ENCODE measurements around the gene SETX.

SETX gene

DNA sequence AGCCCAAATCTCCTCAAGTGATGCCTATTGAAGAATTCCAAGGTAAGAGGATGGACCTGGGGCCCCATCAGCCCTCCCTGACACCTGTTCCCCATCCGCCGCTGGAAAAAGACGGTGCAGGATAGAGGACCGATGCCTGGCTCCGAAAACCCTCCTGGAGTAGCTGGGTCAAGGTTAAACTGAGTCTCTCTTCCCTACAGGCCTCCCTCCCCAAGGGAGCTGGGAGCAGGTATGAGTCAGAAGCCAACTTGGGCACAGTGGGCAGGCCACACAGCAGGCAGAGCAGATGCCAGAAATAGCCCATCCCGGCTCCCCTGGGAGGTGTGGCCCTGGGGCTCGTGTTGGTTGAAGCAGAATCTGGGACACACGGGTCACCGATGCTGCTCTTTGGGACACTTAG is 117.3 kb downstream of the SETX start:
- H3K4me3 ChIP-seq (ENCODE audit: low read length): no peak overlapping the region
- DNase-seq (ENCODE audit: low read depth): no peak
- TF ChIP-seq, protein P1, sequence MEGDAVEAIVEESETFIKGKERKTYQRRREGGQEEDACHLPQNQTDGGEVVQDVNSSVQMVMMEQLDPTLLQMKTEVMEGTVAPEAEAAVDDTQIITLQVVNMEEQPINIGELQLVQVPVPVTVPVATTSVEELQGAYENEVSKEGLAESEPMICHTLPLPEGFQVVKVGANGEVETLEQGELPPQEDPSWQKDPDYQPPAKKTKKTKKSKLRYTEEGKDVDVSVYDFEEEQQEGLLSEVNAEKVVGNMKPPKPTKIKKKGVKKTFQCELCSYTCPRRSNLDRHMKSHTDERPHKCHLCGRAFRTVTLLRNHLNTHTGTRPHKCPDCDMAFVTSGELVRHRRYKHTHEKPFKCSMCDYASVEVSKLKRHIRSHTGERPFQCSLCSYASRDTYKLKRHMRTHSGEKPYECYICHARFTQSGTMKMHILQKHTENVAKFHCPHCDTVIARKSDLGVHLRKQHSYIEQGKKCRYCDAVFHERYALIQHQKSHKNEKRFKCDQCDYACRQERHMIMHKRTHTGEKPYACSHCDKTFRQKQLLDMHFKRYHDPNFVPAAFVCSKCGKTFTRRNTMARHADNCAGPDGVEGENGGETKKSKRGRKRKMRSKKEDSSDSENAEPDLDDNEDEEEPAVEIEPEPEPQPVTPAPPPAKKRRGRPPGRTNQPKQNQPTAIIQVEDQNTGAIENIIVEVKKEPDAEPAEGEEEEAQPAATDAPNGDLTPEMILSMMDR (IDR thresholded peaks at IDR 0.05; ENCODE audit: insufficient read depth, low read depth, low read length, missing control alignments): no peak

DNA sequence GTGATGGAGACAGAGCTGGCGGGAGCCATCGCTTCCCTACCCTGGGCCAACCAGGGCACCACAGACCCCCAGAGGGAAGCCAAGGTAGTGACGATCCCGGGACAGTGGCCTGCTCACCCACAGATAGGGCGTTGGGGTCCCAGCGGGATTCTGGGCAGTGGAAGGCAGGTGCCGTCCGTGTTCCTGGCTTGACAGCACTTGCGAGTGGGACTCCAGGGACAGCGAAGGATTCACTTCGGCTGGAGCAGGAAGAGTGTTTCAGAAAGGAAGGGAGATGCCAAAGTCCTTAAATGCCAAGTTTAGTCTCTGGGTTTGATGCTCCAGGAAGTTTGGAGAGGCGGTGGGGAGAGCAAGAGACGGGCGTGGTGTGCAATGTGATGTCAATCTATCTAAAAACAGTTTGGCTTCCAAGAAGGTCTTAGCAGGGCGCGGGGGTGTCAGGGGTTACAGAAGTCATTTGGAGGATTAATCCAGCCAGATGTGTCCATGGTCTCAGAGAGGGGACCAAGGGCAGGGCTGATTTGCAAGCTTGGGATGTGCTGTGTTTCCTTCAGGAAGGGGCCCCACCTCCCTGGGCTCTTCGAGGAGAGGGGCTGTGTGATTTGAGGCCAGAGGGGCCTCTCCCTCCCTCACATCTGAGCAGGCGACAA is 118.0 kb downstream of the SETX start:
- TF ChIP-seq, protein P1 (IDR thresholded peaks at IDR 0.05; ENCODE audit: insufficient read depth, low read depth, low read length, missing control alignments): no peak
- no peak for DNase-seq (ENCODE audit: low read depth)
- H3K4me3 ChIP-seq (ENCODE audit: low read length): no peak overlapping the region

DNA sequence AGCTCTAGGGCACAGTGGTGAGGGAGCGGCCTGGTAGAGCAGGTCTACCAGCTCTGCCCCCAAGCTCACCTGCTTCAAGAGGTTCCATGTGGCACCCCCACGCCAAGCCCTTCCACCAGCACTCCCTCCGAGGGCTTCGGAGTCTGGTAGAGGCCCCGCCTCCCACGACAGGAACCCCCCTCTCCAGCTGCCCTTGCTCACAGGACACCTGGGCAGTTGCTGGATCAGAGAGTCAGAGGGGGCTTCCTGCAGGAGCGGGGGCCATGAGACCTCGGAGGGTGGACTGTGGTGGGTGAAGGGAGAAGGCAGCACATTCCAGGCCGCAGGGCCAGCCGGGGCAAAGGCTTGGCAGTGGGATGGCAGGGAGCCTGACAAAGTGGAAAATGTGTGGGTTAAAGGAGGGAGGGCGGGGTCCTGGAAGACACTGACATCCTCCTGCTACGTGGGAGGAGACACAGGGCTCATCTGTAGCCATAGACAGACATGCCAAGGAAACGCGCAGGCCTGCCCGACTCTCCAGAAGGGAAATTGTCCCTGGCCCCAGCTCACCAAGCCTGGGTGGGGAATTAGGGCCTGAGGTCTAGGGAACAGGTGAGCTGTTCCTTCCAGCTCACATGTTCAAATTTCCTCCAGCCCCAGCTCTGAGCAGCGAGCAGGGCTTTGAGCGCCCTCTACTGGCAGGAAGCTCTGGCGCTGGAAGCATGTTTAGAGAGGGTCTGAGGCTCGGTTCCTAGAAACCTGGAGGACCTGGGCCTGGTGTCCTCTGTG is 118.7 kb downstream of the SETX start:
- DNase-seq (ENCODE audit: low read depth): peak; percentile 75
- H3K4me3 ChIP-seq (ENCODE audit: low read length): no peak overlapping the region
- TF ChIP-seq, protein P1 (IDR thresholded peaks at IDR 0.05; ENCODE audit: insufficient read depth, low read depth, low read length, missing control alignments): peak; percentile 97

DNA sequence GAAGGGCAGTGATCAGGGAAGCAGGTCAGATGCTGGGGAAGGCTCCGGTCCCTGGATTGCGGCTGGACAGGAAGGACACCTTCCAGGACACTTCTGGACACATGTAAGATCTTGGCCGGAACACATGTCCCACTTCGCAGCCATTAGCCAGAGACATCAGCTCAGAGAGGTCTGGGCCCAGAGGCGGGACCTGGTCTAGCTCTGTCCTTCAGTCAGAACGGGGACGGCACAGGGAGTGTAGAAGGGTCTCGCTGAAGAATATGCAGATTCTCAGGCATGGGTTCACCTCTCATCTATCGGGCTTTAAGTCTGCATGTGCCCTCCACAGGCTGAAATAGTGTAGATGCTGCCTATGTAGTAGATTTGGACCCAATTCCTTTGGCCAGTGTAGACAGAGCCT is 119.7 kb downstream of the SETX start:
- DNase-seq (ENCODE audit: low read depth): no peak
- no peak overlapping the region for H3K4me3 ChIP-seq (ENCODE audit: low read length)

DNA sequence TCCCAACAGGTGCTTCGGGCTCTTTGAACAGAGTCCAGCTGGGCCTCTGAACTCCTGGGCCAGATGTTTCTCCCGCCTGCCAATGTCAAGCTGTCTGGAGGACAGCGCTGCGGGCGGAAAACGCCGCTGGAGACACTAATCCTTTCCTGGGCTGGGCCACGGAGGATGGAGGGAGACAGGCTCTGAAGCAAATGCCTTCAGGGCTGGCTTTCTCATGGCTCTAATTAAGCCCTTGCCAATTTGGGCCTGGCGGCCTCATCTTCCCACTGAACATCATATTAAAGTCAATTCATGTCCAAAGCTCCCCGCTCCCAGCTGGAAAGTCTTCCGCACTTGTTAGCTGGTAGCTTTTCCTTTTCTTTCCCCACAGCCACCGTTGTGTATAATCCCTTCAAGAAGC is 120.3 kb downstream of the SETX start:
- no peak overlapping the region for H3K4me3 ChIP-seq (ENCODE audit: low read length)
- DNase-seq (ENCODE audit: low read depth): no peak
- TF ChIP-seq, protein P1 (IDR thresholded peaks at IDR 0.05; ENCODE audit: insufficient read depth, low read depth, low read length, missing control alignments): no peak

More for the DNA sequence above, 119.7 kb downstream of the SETX start:
- TF ChIP-seq, protein P1 (IDR thresholded peaks at IDR 0.05; ENCODE audit: insufficient read depth, low read depth, low read length, missing control alignments): no peak

DNA sequence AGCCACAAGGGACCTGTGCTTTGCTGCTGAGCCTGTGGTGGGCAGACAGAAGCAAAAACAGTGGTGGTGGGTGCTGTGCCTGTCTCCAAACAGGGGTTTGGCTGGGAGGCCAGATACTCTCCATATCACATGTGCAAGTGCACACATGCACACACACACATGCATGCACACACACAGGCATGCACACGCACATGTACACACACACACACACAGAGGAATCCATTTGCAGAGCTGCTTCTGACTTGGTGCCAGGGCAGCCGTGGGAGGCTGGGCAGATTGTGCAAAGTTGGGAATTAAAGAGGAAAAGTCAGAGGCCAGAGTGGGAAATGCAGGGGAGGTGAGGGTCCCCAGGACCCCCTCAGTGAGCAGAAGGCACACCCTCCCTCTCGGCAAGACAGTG is 121.6 kb downstream of the SETX start:
- TF ChIP-seq, protein P1 (IDR thresholded peaks at IDR 0.05; ENCODE audit: insufficient read depth, low read depth, low read length, missing control alignments): no peak
- no peak overlapping the region for H3K4me3 ChIP-seq (ENCODE audit: low read length)
- DNase-seq (ENCODE audit: low read depth): no peak
